ENCODE measurements around the gene HOXD8.

Gene HOXD8

GRCh38 chr2:176130957-176131847, 1.7 kb downstream of the HOXD8 start:
- no peak for DNase-seq (ENCODE audit: low read depth)

DNA sequence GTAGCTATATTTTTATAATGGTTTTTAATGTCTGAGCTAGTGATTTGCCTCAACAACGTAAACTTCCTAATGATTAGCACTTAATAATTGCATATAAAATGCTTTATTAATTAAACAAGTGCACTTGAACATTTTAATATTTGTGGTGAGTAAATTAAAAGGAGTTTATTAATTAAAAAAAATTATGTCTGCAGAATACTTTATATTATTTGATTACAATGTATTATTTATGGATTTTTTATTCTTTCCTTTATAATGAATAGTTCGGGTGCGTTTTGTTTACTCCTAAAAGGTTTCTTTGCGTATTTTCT, 2.3 kb downstream of the HOXD8 start:
- no peak for DNase-seq (ENCODE audit: low read depth)

GRCh38 chr2:176132205-176133171, 3.0 kb downstream of the HOXD8 start:
- DNase-seq (ENCODE audit: low read depth) = no peak

- DNase-seq (ENCODE audit: low read depth) = no peak
These were observed 3.9 kb downstream of the HOXD8 start for GRCh38 chr2:176133389-176133788.

DNA sequence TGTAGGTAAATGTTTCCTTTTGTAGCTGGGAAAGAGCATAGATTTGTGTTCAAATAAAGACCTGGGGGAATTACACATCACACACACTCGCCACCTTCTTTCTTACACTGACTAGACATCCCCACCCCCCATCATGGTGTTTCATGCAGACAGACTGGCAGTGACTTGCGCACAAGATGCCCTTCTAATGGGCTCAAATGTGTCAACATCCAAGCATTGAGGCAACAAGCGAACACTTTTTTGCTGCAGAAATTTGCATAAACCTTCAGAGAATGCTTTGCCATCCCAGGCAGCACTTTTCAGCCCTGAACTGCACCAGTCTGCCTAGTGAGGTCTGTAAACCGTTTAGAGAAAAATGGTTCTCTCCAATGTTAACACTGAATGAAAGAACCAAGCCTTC, 4.5 kb downstream of the HOXD8 start:
- DNase-seq (ENCODE audit: low read depth) = no peak

DNA sequence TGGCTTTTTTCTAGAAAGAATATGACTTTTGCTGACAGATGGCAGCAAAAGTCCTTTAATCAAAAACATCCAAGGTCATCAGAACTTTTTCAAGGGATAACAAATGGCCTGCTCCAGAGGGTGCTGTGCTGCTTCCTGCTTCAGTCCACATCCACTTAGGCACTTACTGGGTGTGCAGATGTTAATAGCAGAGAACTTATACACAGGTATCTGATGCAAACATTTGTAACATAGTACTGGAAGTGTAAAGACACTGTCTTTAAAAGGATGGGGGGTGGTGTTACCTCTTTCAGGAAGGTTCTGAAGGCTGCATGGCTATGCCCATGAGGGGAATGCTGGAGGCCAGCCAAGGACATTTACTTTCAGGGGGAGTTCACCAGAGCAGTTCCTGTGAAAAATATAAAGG, 5.5 kb downstream of the HOXD8 start:
- no peak for DNase-seq (ENCODE audit: low read depth)

GRCh38 chr2:176136374-176137251, 7.1 kb downstream of the HOXD8 start:
- no peak for DNase-seq (ENCODE audit: low read depth)

DNA sequence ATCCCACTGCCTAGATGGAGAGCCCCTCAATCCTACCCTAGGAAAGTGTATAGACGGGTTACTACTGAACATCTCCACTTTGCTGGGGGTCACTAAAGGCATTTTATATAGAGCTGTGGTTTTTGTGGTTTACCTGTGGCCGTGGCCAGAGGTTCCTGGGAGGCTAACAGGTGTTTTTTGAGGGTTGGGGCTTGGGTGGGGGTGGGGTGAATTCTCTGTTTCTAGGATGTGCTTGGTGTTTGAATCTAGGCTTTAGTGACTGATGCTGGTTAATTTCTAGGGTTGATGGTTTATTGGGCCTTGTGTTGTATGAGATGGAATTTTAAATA, 7.7 kb downstream of the HOXD8 start:
- DNase-seq (ENCODE audit: low read depth) = no peak

DNA sequence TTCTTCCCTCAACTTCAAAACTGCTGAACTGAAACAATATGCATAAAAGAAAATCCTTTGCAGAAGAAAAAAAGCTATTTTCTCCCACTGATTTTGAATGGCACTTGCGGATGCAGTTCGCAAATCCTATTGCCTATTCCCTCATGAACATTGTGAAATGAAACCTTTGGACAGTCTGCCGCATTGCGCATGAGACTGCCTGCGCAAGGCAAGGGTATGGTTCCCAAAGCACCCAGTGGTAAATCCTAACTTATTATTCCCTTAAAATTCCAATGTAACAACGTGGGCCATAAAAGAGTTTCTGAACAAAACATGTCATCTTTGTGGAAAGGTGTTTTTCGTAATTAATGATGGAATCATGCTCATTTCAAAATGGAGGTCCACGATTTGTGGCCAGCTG, 8.4 kb downstream of the HOXD8 start:
- DNase-seq (ENCODE audit: low read depth) = no peak

DNA sequence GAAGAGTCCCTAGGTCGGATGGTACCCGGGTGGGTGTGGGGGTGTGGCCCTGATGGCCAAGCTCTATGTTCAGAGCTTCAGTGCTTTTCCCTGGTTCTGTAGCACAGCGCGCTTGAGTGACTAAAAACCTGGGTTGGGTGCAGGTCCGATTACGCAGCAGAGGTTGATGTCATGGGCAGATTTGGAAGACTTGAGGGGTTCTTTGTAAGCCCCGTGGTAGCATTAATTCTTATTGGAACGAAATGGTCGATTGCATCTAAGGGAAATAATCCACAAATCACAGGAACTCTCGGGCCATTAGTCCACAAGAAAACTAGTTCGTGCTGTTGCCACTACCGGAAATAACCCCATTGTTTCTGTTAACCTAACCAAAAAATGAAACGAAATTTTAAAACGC, 9.0 kb downstream of the HOXD8 start:
- no peak for DNase-seq (ENCODE audit: low read depth)

GRCh38 chr2:176138923-176139660, 9.6 kb downstream of the HOXD8 start:
- no peak for DNase-seq (ENCODE audit: low read depth)

DNA sequence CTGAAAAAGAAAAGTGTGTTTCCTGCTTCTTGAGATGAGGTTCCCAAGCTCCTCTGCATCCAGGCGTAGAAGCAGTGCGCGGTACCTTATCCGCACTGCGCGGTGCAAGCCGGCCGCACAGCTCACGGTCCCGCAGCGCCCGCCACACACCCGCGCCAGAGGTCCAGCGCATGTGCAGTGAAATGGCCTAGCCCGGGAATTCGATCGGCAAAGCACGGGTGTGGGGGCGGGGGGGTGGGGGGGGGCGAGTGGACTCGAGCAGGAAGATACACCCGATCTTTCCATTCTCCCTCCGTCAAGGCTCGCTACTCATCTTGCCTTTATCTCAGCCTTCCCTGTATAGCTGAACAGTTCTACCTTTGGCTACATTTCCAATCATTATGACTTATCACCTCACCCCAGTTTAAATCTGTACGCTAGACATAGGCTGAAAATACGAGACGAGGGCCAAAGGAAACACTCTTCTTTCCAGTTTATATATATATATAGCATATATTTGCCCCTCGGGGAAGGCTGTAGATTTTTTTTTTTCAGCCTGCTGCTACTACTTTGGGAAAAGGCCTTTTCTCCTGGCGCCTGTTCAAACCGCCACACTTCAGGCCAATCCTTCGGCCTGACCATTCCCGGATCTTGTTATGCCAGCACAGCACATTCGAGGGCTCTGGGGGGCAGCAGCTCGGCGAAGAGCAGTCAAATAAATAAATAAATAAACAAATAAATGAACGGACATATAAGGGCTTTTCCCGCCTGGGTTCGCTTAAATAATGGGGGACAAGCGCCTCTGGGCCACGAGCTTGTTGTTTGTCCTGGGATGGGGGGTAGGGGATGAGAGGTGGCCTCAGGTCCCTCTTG, 10.4 kb downstream of the HOXD8 start:
- DNase-seq (ENCODE audit: low read depth) = no peak

GRCh38 chr2:176140513-176141317, 11.2 kb downstream of the HOXD8 start:
- DNase-seq (ENCODE audit: low read depth) = peak; percentile 48

DNA sequence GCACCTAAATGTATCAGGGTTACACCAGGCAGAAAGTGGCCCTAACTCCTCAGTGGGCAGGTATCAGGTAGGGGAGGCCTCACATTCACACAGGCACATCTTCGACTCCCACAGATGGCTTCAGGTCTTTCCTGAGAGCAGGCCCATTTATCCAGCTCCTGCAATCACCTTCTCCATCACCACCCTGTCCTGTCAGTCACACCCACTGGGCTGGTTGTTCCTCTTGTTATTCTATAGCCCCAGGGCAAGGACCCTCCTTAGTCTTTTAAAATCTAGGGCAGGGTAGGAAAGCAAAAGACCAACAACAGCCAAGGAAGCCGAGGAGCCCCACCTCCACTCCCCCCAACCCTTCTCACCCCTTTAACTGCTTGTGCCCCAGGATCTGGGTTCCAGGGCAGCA, 12.8 kb downstream of the HOXD8 start:
- DNase-seq (ENCODE audit: low read depth) = no peak

- no peak for DNase-seq (ENCODE audit: low read depth)
These were observed 15.8 kb downstream of the HOXD8 start for GRCh38 chr2:176145085-176145969.

DNA sequence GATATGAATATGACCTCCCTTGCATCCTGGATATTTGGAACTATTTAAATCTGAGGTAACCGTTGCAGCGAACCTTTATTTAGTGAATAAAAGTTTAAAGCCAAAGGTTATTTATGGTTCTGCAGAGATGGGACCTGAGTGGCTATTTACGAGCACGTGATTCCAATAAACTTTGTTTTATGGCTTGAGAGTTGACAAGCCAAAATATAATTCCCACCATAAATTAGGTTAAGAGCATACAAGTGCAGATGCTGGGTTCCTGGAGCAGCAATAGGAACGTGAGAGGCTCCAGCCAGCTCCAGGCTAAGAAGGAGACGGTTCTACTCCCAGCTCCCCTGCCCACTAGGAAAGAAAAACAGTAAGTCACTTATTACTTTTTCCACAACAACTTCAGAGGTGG, 16.6 kb downstream of the HOXD8 start:
- DNase-seq (ENCODE audit: low read depth) = no peak

- no peak for DNase-seq (ENCODE audit: low read depth)
These were observed 17.1 kb downstream of the HOXD8 start for GRCh38 chr2:176146645-176147044.

DNA sequence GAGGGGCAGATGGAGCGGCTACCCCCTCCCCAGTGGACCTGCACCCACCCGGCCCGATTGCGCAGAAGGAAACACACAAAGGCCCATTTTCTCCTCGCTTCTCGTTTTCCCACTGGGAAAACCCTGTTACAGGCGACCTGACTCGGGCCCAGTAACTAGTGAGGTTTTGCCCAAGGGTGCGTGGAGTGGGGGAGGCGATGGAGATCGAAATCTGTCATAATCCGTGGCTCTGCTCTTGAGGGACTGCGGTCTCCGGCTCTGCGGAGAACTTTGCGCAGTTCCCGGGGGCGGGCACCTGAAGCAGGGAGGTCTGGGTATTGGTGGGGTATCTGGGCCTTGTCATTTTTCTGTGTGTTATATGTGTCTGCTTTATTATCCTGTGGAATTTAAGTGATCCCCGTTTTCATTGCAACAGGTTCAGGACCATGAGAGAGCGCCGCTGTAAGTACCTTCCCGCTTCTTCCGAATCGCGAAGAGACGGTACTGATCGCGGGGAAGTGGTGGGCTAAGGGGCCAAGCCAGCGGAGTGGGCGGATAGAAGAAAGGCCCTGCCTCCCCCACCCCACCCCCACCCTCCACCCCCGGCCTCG, 17.8 kb downstream of the HOXD8 start:
- no peak for DNase-seq (ENCODE audit: low read depth)
